Thyroid gland (tissue), 4 donors: Measurements from ENCODE around the gene SYCN. TPM values are rescaled to one million over a fixed set of nuclear protein-coding genes. Genes with fewer than 3 reads are reported as not detected.

Experiments
- DNase-seq, 2 donors: peaks; one replicate each; pipeline ENCODE4 v3.0.0-alpha.2; 2019
- H3K27ac ChIP-seq, 3 donors: fragments of 200-600 bp; sonication (generic); 1 replicate in 2 of 3; 2 replicates in 1 of 3; pipeline ENCODE4 v1.5.1; 2016 to 2019; ENCODE audit warnings: mild to moderate bottlenecking in 1 of 3, moderate library complexity in 1 of 3
- H3K27me3 ChIP-seq: fragments of 200-600 bp; sonication (generic); one replicate; pipeline ENCODE4 v1.5.1; 2019
- H3K36me3 ChIP-seq, 2 donors: fragments of 200-600 bp; sonication (generic); one replicate each; pipeline ENCODE4 v1.5.1; 2016 to 2019
- H3K4me1 ChIP-seq, 2 donors: fragments of 200-600 bp; sonication (generic); one replicate each; pipeline ENCODE4 v1.5.1; 2017 to 2019
- H3K4me3 ChIP-seq, 3 donors: fragments of 200-600 bp; sonication (generic); replicated peaks in 1 of 3; 1 replicate in 2 of 3; 2 replicates in 1 of 3; pipeline ENCODE4 v1.5.1; 2016; ENCODE audit warnings: mild to moderate bottlenecking in 1 of 3
- H3K9me3 ChIP-seq: fragments of 200-600 bp; sonication (generic); one replicate; pipeline ENCODE4 v1.5.1; 2017
- CTCF ChIP-seq, 6 experiments: fragments of 200-600 bp in 3 of 6; fragments of 450-650 bp in 3 of 6; sonication (generic) in 3 of 6; IDR thresholded peaks; one replicate each; pipeline ENCODE4 v1.5.1; 2016 to 2019; ENCODE audit warnings: antibody characterized with exemption in 6 of 6, mild to moderate bottlenecking in 2 of 6, inconsistent platforms in 1 of 6, moderate library complexity in 1 of 6
- POLR2A ChIP-seq, 2 donors: fragments of 450-650 bp; IDR thresholded peaks; one replicate each; pipeline ENCODE4 v1.6.1; 2017; ENCODE audit warnings: antibody characterized with exemption in 2 of 2, mild to moderate bottlenecking in 2 of 2, moderate library complexity in 1 of 2
- WGBS, 2 donors: methylation state at CpG; one replicate each; pipeline ENCODE4 v1.1.5; 2017; 5-methylcytosine and 5-hydroxymethylcytosine counted together
- intact Hi-C: fragments of 100-400 bp; cut with DNase I; formaldehyde crosslinking; loops from one replicate; pipeline ENCODE4 v1.15.1; 2023
- total RNA-seq, 4 donors: library from RNA; depleted of rRNA; stranded (reverse); fragments of >200 nt; gene quantifications; one replicate each; pipeline ENCODE4 v1.2.3, GENCODE V29; 2016

SYCN gene
- total RNA-seq, 4 donors from 2014 or later, result not detected

- no peaks in the 10 kb centered on the region for H3K36me3 ChIP-seq
- intact Hi-C loops, result no loop called here
- H3K4me3 ChIP-seq, result no peak overlapping the region
- no peak overlapping the region for H3K27ac ChIP-seq
- 87 to 88% methylated on average over 7 of the region's 7 CpGs for WGBS, 2 donors
- H3K9me3 ChIP-seq, result no peaks in the 10 kb centered on the region
- TF ChIP-seq CTCF (IDR thresholded peaks at IDR 0.05) (no peak), POLR2A (IDR thresholded peaks at IDR 0.05) (no peak)
- H3K27me3 ChIP-seq, result no peaks in the 10 kb centered on the region
- H3K4me1 ChIP-seq, result no peaks in the 10 kb centered on the region
- no peak for DNase-seq
Observed at GRCh38 chr19:39209196-39209595, 5.1 kb upstream of the SYCN start.

- H3K9me3 ChIP-seq, result no peaks in the 10 kb centered on the region
- no peak for TF ChIP-seq POLR2A (IDR thresholded peaks at IDR 0.05)
- no peaks in the 10 kb centered on the region for H3K4me1 ChIP-seq
- no peak for DNase-seq
- intact Hi-C loops, result no loop called here
- WGBS, 2 donors, result 75 to 80% methylated on average over 9 of the region's 9 CpGs
- H3K27me3 ChIP-seq, result peaks cover 9% of the 10 kb centered on the region
- no peak overlapping the region for H3K4me3 ChIP-seq
- no peak overlapping the region for H3K27ac ChIP-seq
- no peaks in the 10 kb centered on the region for H3K36me3 ChIP-seq
Observed at GRCh38 chr19:39208175-39208795, 4.2 kb upstream of the SYCN start.

- TF ChIP-seq POLR2A (IDR thresholded peaks at IDR 0.05) (no peak), CTCF (IDR thresholded peaks at IDR 0.05) (no peak)
- Histone ChIP-seq H3K36me3 (no peaks in the 10 kb centered on the region), H3K4me3 (no peak overlapping the region), H3K27me3 (peaks cover 14% of the 10 kb centered on the region), H3K27ac (no peak overlapping the region), H3K9me3 (no peaks in the 10 kb centered on the region), H3K4me1 (no peaks in the 10 kb centered on the region)
- DNase-seq, result no peak
- intact Hi-C loops, result no loop called here
- WGBS, 2 donors, result 76 to 80% methylated on average over 4 to 6 of the region's 6 CpGs
Observed at GRCh38 chr19:39207293-39207836, 3.3 kb upstream of the SYCN start.

GRCh38 chr19:39206122-39206521 is 2.1 kb upstream of the SYCN start:
- WGBS, 2 donors, result 86 to 87% methylated on average over 6 of the region's 6 CpGs
- H3K9me3 ChIP-seq, result no peaks in the 10 kb centered on the region
- TF ChIP-seq CTCF (IDR thresholded peaks at IDR 0.05), result no peak
- no peak for TF ChIP-seq POLR2A (IDR thresholded peaks at IDR 0.05)
- H3K27ac ChIP-seq, result no peak overlapping the region
- intact Hi-C loops, result no loop called here
- H3K4me1 ChIP-seq, result no peaks in the 10 kb centered on the region
- H3K36me3 ChIP-seq, result no peaks in the 10 kb centered on the region
- H3K4me3 ChIP-seq, result no peak overlapping the region
- no peak for DNase-seq
- peaks cover 14% of the 10 kb centered on the region for H3K27me3 ChIP-seq

- intact Hi-C loops, result no loop called here
- peaks cover 14% of the 10 kb centered on the region for H3K27me3 ChIP-seq
Observed at GRCh38 chr19:39205449-39205764, 1.3 kb upstream of the SYCN start.

More at GRCh38 chr19:39205449-39205764, 1.3 kb upstream of the SYCN start:
- H3K4me1 ChIP-seq, result no peaks in the 10 kb centered on the region
- no peaks in the 10 kb centered on the region for H3K36me3 ChIP-seq
- no peak overlapping the region for H3K27ac ChIP-seq
- 73 to 91% methylated on average over 3 of the region's 3 CpGs for WGBS, 2 donors
- H3K9me3 ChIP-seq, result no peaks in the 10 kb centered on the region
- TF ChIP-seq POLR2A (IDR thresholded peaks at IDR 0.05) (no peak), CTCF (IDR thresholded peaks at IDR 0.05) (no peak)
- no peak overlapping the region for H3K4me3 ChIP-seq
- no peak for DNase-seq
